NCI-H446 treated with DMSO at 0.1 percent for 48 hours (cell line): ENCODE results near the gene FGF11.

Experiments used
- DNase-seq: peaks from one replicate; lab custom pipeline; 2025; lab: John Stamatoyannopoulos, UW

FGF11 gene

GRCh38 chr17:7439462-7440112 lies at the start of gene FGF11:
Gene FGF11 (plus strand): TSS chr17:7439512. CDS start chr17:7439621, 109 bp downstream.
- DNase-seq = no peak

GRCh38 chr17:7389924-7390910 lies 49.1 kb upstream of the FGF11 start:
- DNase-seq = no peak

DNA sequence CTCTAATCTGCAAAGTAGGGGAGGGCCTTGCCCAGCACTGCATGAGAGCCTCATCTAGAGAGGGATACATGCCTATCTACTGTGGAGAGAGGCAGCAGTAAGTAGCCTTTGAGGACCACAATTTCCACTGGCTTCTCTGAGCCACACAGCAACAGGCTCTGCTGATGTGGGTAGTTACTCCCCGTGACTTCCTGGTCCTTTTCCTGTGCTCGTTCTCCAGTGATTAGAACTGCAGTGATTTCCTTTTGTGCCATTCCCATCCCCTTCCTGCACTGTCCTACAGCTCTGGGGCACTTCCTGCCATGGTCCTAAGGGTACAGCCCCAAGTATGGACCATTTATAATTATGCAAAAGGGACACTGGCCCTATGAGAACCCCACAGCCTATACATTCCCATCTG lies 48.0 kb upstream of the FGF11 start:
- DNase-seq = no peak

DNA sequence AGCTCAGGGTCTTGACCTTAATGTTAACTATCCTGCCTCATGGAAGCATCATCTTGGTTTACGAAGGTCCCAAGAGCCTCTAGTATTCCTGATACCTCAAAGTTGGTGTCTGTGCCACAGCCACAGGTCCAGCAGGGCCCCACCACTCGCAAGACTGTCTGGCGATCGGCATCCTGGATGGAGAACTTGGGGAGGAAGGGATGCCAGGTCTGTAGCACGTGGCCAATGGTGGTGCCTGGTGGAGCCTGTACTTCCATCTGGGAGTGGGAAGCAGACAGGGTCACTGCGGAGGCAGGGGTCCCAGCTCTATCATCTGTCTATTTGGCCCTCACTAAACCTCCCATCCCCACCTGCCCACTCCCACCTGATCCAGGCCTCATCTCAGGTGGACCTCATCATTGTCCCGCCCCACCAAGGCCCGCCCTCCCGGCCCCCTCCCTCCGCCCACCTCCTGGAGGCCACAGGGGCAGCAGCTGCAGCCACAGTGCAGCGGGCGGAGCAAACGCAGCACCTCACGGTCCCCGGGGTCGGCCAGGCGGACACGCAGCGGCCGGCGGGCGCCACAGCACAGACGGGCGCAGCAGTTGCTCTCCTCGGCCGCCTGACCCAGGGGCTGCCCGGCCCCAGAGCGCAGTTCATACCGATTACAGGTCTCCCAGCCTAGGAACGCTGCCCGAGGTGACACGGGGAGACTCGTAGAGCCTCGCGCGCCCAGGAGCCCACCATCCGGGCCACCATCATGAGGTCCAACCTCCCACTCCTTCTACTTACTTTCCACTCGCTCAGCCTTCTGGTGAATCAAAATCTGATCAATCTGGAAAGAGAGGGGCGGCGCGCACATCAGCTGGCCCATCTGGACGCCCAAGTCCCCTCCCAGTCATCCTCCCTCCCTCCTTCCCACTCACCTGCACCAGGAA lies 46.4 kb upstream of the FGF11 start:
- no peak for DNase-seq

DNA sequence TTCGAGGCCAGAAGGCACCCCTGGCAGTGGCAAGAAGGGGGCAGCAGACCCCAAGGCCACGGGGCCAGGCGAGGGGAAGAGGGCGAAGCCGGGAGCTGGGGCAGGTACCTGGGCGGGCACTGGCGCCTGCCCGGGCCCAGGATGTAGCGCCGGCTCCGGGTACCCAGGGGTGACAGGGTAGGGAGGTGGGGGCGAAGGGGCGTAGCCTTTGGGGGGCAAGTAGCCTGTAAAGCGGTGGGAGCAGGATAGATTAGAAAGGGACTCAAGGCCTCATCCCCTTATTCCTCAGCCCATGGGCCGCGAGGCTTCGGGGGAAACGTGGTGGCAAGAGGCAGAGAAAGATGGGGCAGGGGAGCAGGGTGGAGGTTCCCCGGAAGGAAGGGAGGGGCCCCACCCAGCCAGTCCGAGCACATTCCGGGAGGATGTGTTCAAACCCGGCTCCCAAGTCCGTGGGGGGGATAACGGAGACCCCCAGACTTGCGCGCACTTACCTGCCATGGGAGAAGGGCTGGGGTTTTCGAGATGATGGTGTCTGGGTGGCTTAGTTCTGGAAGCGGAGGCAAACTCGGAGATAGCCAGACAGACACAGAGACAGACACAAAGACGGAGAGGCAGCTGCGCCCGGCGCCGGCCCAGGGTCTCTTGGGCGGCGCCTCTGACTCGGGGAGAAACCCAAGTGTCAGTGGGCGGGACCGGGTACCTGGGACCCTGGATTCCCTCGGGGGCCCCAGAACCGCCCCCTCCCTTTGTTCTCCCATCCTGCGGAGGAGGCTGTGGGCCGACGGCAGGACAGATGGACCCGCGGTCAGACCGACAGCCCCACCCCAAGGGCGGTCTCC lies 45.5 kb upstream of the FGF11 start:
- no peak for DNase-seq

DNA sequence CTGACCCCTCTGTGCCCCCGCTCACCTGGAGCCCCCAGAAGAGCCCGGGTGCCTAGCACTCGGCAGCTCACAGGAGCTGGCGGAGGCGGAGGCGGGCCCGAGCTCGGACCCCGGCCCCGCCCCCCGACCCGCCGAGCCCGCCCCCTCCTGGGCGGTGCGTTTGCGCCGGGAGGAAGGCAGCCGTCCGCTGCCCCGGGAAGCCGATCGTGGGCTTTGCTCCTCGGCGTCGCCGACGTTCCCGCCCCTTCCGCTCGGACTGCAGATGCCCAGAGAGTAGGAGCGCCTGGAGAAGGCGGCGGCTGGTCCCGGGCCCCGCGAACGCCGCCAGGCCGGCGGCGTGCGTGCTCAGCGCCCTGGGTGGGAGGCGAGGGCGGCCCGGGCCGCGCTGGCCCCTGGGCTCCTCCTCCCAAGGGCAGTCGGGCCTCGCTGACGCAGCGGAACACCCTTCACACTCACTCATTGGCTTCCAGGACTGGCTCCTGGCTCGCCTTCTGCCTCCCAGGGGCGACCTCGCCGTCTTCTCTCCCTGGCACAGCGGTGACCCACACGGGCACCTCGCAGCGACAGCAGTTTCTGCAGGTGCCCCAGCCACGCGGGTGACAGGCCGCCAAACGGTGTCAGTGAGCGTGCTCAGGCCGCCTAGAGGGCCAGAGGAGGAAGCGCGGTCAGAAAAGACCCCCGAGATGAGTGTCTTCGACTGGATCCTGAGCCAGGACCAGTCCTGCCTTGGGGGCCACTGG lies 44.7 kb upstream of the FGF11 start, which contains the start of gene PLSCR3:
Gene PLSCR3 (minus strand): TSS at position 74 of the 740 bp plus-strand sequence. CDS start 415 bp downstream, outside the sequence.
- DNase-seq = peak; percentile 61

GRCh38 chr17:7396147-7396546 lies 43.2 kb upstream of the FGF11 start:
- DNase-seq = no peak

DNA sequence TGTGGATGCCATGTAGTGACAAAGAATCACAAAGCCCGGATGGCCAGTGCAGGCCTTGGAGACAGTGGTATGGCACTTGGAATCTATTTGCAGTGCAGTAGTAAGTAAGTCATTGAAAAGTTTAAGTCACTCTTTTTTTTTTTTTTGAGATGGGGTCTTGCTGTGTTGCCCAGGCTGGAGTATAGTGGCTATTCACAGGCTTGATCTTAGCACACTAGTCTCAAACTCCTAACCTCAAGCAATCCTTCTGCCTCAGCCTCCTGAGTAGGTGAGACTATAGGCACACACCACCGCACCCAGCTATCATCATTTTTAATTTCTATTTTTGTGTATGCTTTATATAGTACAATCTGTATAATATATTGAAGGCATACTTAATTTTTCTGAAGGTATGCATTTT lies 40.7 kb upstream of the FGF11 start:
- DNase-seq = no peak

DNA sequence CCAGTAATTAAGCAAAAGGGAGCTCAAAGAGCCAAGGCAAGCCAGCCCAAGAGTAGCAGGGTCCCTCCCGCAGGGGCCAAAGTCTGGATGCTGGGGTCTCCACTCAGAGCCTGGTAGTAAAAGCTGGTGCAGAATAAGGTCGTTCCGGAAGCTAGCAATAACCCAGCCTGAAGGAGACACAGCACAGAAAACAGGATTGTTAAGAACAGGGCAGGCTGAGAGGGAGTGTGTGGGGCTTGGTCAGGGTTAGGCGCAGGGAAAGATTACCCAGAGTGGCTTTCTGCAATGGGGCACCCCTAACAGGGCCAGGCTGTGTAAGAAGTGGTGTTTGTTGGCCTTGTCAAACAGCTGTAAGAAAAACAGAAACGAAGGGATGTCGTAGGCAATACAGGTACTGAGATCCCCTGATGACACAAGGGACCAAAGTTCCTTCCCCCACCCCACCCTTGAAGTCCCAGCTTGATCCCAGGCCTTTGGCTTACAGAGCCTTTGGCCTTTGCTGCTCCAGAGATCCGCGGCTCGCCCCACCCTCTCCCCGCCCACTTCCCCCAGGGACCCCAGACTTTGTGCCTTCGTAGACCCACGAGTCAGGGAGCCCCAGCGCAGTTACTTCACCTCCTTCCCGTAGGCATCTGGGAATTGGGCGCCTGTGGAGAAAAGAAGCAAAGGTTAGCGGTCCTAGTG lies 36.1 kb upstream of the FGF11 start:
- no peak for DNase-seq

DNA sequence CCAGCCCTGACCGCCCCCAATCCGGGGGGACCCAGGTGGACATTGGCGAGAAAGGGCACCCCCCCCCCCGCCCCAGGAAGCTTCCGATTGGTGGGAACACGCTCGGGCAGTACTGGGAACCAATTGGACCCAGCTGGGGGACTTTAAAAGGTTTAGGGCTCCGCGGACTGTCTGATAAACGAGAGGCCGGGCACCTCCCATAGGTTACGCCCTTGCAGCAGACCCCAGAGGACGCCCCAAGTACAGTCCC lies 35.7 kb upstream of the FGF11 start:
- DNase-seq = no peak

GRCh38 chr17:7403977-7404736 lies 35.2 kb upstream of the FGF11 start, which contains the start of gene TMEM256:
Gene TMEM256 (minus strand): TSS chr17:7404097. CDS start chr17:7404084, 13 bp downstream.
- DNase-seq = peak; percentile 97

DNA sequence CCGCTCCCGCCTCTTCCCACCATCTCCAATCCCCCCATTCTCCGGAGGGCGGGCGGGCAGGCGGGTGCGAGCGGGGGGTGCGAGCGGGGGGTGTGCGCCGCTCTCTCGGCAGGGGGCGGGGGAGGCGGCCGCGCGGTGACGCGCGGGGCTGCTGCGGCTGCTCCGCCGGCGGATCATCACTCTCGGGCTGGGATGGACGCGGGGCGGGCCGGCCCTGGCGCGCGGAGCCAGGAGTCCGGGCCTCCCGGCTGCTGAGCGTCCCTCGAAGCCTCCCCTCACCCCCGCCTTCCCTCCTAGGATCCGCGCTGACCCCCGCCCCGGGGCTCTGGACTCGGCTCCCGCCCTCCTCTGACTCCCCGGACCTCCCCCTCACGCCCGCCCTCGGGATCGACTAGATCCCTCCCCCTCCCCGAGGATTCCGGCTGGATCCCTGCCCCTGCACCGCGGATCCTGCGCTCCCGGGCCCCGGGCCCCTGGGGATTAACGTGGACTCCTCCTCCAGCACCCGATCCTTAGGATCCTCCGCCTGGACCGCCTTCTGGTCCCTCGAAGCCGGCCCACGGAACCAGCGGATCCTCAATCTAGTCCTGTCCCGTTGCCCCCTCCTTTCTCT lies 34.5 kb upstream of the FGF11 start:
- DNase-seq = no peak

DNA sequence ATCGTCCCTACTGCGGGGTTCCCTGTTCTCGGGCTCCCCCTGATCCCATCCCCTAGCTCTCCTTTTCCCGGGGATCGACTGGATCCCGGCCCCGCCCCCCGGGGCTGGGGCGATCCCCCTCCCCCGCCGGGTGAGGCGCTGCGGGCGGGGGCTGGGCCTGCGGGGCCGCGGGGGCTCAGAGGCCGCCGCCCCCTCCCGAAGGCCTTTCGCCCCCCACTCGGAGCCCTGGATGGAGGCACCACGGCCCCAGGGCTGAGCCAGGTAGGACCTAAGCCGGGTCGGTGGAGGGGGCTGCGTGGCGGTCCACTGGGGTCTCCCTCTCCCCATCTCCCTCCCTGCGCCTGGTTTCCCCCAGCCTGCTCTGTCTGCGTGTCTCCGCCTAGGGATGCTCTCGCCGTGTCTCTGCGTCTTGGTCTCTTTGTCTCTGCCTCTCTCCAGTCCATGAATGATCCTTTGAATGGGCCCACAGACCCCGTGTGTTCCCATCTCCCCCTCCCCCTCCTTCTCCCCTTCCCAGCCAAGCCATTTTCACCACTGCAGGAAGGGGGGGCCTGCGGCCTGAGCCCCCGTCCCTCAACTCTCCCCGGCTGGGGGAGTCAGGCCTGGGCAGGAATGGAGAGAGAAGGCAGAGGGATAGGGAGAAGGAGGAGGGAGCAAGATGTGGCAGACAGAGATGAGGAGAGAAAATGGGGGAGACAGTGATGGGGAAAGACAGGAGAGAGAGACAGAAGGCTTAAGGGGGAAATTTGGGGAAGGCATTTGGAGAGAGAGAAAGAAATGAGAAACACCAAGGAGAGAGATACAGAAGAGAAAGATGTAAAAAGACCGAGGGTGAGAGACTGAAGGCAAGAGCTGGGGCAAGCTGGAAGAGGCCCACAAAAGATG lies 33.7 kb upstream of the FGF11 start:
- no peak for DNase-seq

DNA sequence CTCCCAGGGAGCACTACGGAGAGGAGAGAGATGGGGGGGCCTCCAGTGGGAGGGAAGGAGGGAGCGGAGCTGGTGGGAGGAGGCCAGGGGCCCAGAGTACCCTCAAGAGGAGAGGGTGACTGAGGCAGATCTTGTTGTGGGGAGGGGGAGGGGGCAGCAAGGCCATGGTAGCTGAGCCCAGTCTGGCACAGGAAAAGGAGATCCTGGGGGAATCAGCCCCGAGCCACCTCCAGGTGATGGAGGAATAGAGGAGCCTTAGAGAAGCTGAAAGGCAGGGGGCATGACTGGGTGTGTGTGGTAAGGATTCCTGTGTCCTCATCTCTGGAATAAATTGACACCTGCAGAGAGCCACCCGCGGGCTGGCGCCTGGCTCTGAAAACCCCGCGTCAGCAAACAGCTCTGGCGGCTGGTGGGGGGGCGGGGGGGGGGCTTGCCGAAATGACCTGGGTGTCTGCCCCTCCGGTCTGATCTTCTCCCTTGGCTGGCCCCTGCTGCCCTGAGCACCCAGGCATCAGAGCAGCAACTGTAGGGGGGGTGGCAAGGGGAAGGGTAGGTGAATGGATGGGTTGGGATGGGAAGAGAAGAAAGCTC lies 33.0 kb upstream of the FGF11 start:
- DNase-seq = no peak

GRCh38 chr17:7407082-7407481 lies 32.2 kb upstream of the FGF11 start:
- no peak for DNase-seq

- no peak for DNase-seq
Measured at GRCh38 chr17:7407485-7408251, 31.6 kb upstream of the FGF11 start, which contains the start of gene NLGN2. Gene NLGN2 (plus strand): TSS chr17:7407845. CDS start chr17:7408256, 411 bp downstream.
